ENCODE results near the gene PAX9.
A peak's percentile ranks its signal among the peaks of the same experiment; 100 is the strongest.

DNA sequence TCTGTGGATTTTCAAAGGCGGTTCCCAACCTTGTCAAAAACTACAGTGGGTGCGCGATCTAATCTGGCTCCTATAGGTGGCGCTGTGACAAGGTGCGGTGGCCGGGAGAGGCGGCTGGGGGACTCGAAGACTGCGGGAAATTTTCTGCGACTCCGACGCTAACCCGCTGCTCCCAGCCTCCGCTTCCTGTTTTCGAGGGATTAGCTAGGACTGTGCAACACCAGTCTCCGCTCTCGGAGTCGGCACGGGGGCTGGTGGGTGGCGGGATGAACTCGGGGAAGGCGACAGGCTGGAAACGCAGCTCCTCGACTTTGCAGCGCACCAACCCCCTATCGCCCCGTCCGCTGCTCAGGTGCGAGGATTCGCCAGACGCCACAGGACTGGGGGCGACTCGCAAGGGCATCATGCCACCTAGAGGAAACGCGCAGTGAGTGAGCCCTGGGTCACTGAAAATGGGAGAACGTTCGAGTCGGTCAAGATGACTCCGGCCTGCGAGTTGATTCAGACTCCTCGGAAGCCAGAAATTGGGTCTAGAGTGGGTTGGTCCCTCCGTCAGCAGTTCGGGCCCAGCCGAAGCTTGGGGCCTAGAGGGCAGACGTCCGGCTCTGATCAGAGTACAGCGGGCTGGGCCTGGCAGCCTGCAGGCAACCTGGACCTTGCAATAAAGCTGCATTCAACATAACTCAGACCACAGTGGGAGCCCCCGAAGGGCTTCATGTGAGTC lies 5.5 kb upstream of the PAX9 start:
- TF ChIP-seq, protein P1, sequence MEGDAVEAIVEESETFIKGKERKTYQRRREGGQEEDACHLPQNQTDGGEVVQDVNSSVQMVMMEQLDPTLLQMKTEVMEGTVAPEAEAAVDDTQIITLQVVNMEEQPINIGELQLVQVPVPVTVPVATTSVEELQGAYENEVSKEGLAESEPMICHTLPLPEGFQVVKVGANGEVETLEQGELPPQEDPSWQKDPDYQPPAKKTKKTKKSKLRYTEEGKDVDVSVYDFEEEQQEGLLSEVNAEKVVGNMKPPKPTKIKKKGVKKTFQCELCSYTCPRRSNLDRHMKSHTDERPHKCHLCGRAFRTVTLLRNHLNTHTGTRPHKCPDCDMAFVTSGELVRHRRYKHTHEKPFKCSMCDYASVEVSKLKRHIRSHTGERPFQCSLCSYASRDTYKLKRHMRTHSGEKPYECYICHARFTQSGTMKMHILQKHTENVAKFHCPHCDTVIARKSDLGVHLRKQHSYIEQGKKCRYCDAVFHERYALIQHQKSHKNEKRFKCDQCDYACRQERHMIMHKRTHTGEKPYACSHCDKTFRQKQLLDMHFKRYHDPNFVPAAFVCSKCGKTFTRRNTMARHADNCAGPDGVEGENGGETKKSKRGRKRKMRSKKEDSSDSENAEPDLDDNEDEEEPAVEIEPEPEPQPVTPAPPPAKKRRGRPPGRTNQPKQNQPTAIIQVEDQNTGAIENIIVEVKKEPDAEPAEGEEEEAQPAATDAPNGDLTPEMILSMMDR (IDR thresholded peaks at IDR 0.05; ENCODE audit: insufficient read depth, low read depth, low read length), result peak; percentile 20
- TF ChIP-seq EZH2 (IDR thresholded peaks at IDR 0.05; ENCODE audit: insufficient read depth, low read length), result peak; percentile 76
